ENCODE measurements around the gene HES1. TPM values are rescaled to one million over a fixed set of nuclear protein-coding genes. Genes with fewer than 3 reads are reported as not detected.

HES1 gene
- polyA plus RNA-seq, 1 donor (not counting 4 experiments of a cell fraction or from before 2014, with no cell fraction given) = 138 TPM

DNA sequence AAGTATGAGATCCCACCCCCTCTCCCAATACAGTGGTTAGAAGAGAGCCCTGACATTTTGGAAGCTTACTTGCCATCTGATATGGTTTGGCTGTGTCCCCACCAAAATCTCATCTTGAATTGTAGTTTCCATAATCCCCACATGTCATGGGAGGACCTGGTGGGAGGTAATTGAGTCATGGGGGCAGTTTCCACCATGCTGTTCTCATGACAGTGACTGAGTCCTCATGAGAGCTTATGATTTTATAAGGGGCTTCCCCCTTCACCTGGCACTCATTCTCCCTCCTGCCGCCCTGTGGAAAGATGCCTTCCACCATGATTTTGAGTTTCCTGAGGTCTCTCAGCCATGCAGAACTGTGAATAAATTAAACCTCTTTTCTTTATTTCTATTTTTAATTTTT is 28.8 kb upstream of the HES1 start:
- Histone ChIP-seq H2AFZ (ENCODE audit: control insufficient read depth, low read length) (no peak overlapping the region), H3K36me3 (ENCODE audit: control insufficient read depth in 2 of 2, extremely low read depth in 1 of 2, insufficient read depth in 2 of 2, low read length in 2 of 2) (no peaks in the 10 kb centered on the region), H3K27me3 (ENCODE audit: control insufficient read depth, extremely low read depth, insufficient read depth, low read length) (peaks cover 31% of the 10 kb centered on the region), H3K9me3 (ENCODE audit: control insufficient read depth, low read depth, low read length) (no peaks in the 10 kb centered on the region), H3K4me3 (ENCODE audit: control insufficient read depth in 2 of 3, extremely low read depth in 1 of 3, insufficient read depth in 2 of 3, low read depth in 1 of 3, low read length in 3 of 3) (no peak overlapping the region), H3K9me1 (ENCODE audit: control insufficient read depth, extremely low read depth, insufficient read depth, low read length) (no peaks in the 10 kb centered on the region), H3K4me1 (ENCODE audit: control insufficient read depth, extremely low read depth, insufficient read depth, low read length) (no peaks in the 10 kb centered on the region), H3K9ac (ENCODE audit: control insufficient read depth, extremely low read depth, insufficient read depth, low read length) (no peak overlapping the region), H3K4me2 (ENCODE audit: control insufficient read depth, extremely low read depth, insufficient read depth, low read depth, low read length) (no peak overlapping the region), H3K79me2 (ENCODE audit: control insufficient read depth, insufficient read depth, low read length) (no peaks in the 10 kb centered on the region), H4K20me1 (ENCODE audit: control insufficient read depth, extremely low read depth, insufficient read depth, low read length) (no peaks in the 10 kb centered on the region), H3K27ac (ENCODE audit: control insufficient read depth, insufficient read depth, low read length) (no peak overlapping the region)
- TF ChIP-seq CTCF (optimal IDR thresholded peaks at IDR 0.05 in 1 of 3, IDR thresholded peaks at IDR 0.05 in 1 of 3, conservative IDR thresholded peaks at IDR 0.05 in 1 of 3; ENCODE audit: extremely low read depth in 1 of 3, insufficient read depth in 2 of 3, low read length in 3 of 3) (no peak), EZH2 (IDR thresholded peaks at IDR 0.05; ENCODE audit: low read length) (no peak)
- dilution Hi-C loops (cut with MboI; ENCODE audit: extremely low pct_ligation_motif_present, low sequenced_read_pairs) = no loop called here
- FAIRE-seq (no peak), DNase-seq (ENCODE audit: low read depth, low spot score) (no peak)

GRCh38 chr3:194109192-194109863 is 26.6 kb upstream of the HES1 start:
- peaks cover 3% of the 10 kb centered on the region for H3K4me1 ChIP-seq (ENCODE audit: control insufficient read depth, extremely low read depth, insufficient read depth, low read length)
- H3K9ac ChIP-seq (ENCODE audit: control insufficient read depth, extremely low read depth, insufficient read depth, low read length) = no peak overlapping the region
- no peak overlapping the region for H3K4me2 ChIP-seq (ENCODE audit: control insufficient read depth, extremely low read depth, insufficient read depth, low read depth, low read length)
- no peak overlapping the region for H3K4me3 ChIP-seq (ENCODE audit: control insufficient read depth in 2 of 3, extremely low read depth in 1 of 3, insufficient read depth in 2 of 3, low read depth in 1 of 3, low read length in 3 of 3)
- peaks cover 22% of the 10 kb centered on the region for H3K27me3 ChIP-seq (ENCODE audit: control insufficient read depth, extremely low read depth, insufficient read depth, low read length)
- H3K36me3 ChIP-seq (ENCODE audit: control insufficient read depth in 2 of 2, extremely low read depth in 1 of 2, insufficient read depth in 2 of 2, low read length in 2 of 2) = no peaks in the 10 kb centered on the region
- dilution Hi-C loops (cut with MboI; ENCODE audit: extremely low pct_ligation_motif_present, low sequenced_read_pairs) = no loop called here
- no peaks in the 10 kb centered on the region for H3K9me1 ChIP-seq (ENCODE audit: control insufficient read depth, extremely low read depth, insufficient read depth, low read length)
- DNase-seq (ENCODE audit: low read depth, low spot score) = no peak
- no peaks in the 10 kb centered on the region for H4K20me1 ChIP-seq (ENCODE audit: control insufficient read depth, extremely low read depth, insufficient read depth, low read length)
- H3K79me2 ChIP-seq (ENCODE audit: control insufficient read depth, insufficient read depth, low read length) = no peaks in the 10 kb centered on the region
- no peak for FAIRE-seq
- no peak overlapping the region for H2AFZ ChIP-seq (ENCODE audit: control insufficient read depth, low read length)
- H3K9me3 ChIP-seq (ENCODE audit: control insufficient read depth, low read depth, low read length) = no peaks in the 10 kb centered on the region
- TF ChIP-seq CTCF (optimal IDR thresholded peaks at IDR 0.05 in 1 of 3, IDR thresholded peaks at IDR 0.05 in 1 of 3, conservative IDR thresholded peaks at IDR 0.05 in 1 of 3; ENCODE audit: extremely low read depth in 1 of 3, insufficient read depth in 2 of 3, low read length in 3 of 3) = no peak
- no peak for TF ChIP-seq EZH2 (IDR thresholded peaks at IDR 0.05; ENCODE audit: low read length)
- H3K27ac ChIP-seq (ENCODE audit: control insufficient read depth, insufficient read depth, low read length) = no peak overlapping the region

All from keratinocyte (primary cell).